Left ventricle myocardium inferior (tissue), 1 donor: ENCODE measurements around the gene GRIP2. TPM values are rescaled to one million over a fixed set of nuclear protein-coding genes. Genes with fewer than 3 reads are reported as not detected.

Experiments used
- DNase-seq: peaks from one replicate; pipeline ENCODE4 v3.0.0-alpha.2; 2020
- H3K27ac ChIP-seq: fragments of 200-600 bp; replicated peaks from 2 replicates; pipeline ENCODE4 v1.8.0; 2021
- H3K27me3 ChIP-seq: fragments of 200-600 bp; 2 replicates; pipeline ENCODE4 v1.8.0; 2021; ENCODE audit warnings: low read depth
- H3K36me3 ChIP-seq: fragments of 200-600 bp; 2 replicates; pipeline ENCODE4 v1.8.0; 2021
- H3K4me1 ChIP-seq: fragments of 200-600 bp; 2 replicates; pipeline ENCODE4 v1.8.0; 2021
- H3K4me3 ChIP-seq: fragments of 200-600 bp; 2 replicates; pipeline ENCODE4 v1.8.0; 2021; ENCODE audit warnings: mild to moderate bottlenecking, moderate library complexity
- H3K9me3 ChIP-seq: fragments of 200-600 bp; replicated peaks from 2 replicates; pipeline ENCODE4 v1.8.0; 2021
- CTCF ChIP-seq: fragments of 200-600 bp; IDR thresholded peaks from 2 replicates; pipeline ENCODE4 v1.8.0; 2021; ENCODE audit warnings: antibody characterized with exemption, mild to moderate bottlenecking, borderline replicate concordance
- intact Hi-C: fragments of 100-400 bp; cut with micrococcal nuclease; formaldehyde crosslinking; loops from one replicate; pipeline ENCODE4 v1.11.0; 2022
- total RNA-seq: library from RNA; stranded (reverse); fragmentation: NEBNext Ultra II Directional; extraction: Animal tissue kit (Norgen Biotek cat#: 25700); gene quantifications from one replicate; pipeline ENCODE4 v1.2.1, GENCODE V29; 2021
- donor health status: DM: no; HTN: yes; CAD: no; lungs with severe emphysema.

The GRIP2 gene
- total RNA-seq, 1 donor from 2014 or later: 59.1 TPM

DNA sequence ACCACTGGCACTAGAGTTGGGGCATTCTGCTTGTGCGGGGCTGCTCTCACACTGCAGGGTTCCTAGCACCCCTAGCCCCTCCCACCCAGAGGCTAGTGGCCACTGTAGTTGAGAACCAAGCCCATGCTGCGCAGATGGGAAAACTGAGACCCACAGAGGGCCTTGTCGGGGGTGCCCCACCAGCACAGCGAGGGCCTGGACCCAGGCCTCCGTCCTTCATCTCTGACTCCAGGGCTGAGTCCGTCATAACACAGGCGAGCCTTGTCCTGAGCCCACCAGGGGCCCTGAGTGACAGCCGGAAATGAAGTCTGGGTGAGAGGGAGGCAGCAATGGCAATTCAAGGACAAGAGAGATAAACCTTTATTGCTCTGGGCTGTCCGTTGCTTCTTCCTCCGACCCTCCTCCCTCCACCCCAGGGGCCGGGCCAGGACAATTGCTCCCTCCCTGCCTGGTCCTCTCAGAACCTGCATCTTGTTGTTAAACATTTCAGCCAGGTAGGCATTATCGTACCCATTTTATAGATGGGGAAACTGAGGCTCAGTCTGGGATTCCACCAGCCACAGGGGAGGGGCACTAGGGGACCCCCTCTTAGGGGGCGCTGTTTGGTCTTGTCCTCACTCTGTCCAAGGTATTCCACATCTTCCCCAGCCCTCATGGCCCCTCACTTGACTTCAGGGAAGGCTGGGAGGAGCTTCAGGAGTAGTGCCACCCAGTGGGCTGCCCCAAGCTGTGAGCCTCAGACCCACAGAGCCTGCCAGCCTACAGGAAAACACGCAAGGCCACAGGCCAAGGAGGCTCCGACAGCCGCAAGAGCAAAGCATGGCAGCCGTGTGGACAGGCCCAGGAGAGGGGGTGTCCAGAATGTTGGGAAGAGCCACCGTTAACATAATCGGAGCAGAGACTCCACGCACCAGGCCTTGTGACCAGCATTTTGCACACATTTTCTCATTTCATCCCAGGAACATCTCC, 4.4 kb upstream of the GRIP2 start:
- H3K27ac ChIP-seq: no peak overlapping the region
- H3K4me3 ChIP-seq: no peak overlapping the region
- no peak for TF ChIP-seq CTCF
- no peaks in the 10 kb centered on the region for H3K36me3 ChIP-seq
- peaks cover 37% of the 10 kb centered on the region for H3K4me1 ChIP-seq
- no peaks in the 10 kb centered on the region for H3K27me3 ChIP-seq
- intact Hi-C loops: no loop called here
- DNase-seq: no peak
- H3K9me3 ChIP-seq: no peaks in the 10 kb centered on the region

GRCh38 chr3:14543446-14543845, 3.3 kb upstream of the GRIP2 start:
- TF ChIP-seq CTCF: no peak
- Histone ChIP-seq H3K27me3 (no peaks in the 10 kb centered on the region), H3K4me1 (peaks cover 44% of the 10 kb centered on the region), H3K27ac (peak overlapping the region; percentile 14), H3K36me3 (no peaks in the 10 kb centered on the region), H3K4me3 (no peak overlapping the region), H3K9me3 (no peaks in the 10 kb centered on the region)
- intact Hi-C loops: no loop called here
- DNase-seq: no peak

GRCh38 chr3:14542656-14543055, 2.5 kb upstream of the GRIP2 start:
- no peak for TF ChIP-seq CTCF
- Histone ChIP-seq H3K9me3 (no peaks in the 10 kb centered on the region), H3K4me3 (no peak overlapping the region), H3K36me3 (no peaks in the 10 kb centered on the region), H3K27me3 (no peaks in the 10 kb centered on the region), H3K4me1 (peaks cover 44% of the 10 kb centered on the region), H3K27ac (no peak overlapping the region)
- intact Hi-C loops: no loop called here
- DNase-seq: no peak

DNA sequence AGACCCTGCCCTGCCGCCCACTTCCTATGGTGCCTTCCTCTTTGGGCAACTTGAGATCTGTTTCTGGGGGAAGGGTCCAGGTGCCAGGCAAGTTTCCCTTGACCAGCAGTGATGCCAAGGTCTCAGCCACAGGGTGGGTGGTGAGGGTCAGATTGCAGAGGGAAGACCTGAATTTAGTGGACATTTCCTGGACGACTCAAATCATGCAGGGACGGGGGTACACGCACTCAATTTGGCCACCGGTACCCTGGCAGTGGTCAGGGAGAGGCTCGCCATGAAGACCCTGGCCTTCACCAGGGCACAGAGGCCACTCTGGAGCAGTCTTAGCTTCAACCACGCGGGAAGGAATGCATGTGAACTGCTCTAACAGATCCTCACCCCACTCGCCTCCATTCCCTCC, 1.5 kb upstream of the GRIP2 start:
- Histone ChIP-seq H3K36me3 (no peaks in the 10 kb centered on the region), H3K27ac (no peak overlapping the region), H3K4me1 (peaks cover 54% of the 10 kb centered on the region), H3K4me3 (no peak overlapping the region), H3K27me3 (no peaks in the 10 kb centered on the region), H3K9me3 (no peaks in the 10 kb centered on the region)
- TF ChIP-seq CTCF: no peak
- intact Hi-C loops: no loop called here
- DNase-seq: no peak

GRCh38 chr3:14540821-14541385, 761 bp upstream of the GRIP2 start:
- intact Hi-C loops: no loop called here
- H3K36me3 ChIP-seq: no peaks in the 10 kb centered on the region
- peaks cover 62% of the 10 kb centered on the region for H3K4me1 ChIP-seq
- H3K4me3 ChIP-seq: no peak overlapping the region
- H3K9me3 ChIP-seq: no peaks in the 10 kb centered on the region
- no peak for DNase-seq
- no peak overlapping the region for H3K27ac ChIP-seq
- TF ChIP-seq CTCF: no peak
- no peaks in the 10 kb centered on the region for H3K27me3 ChIP-seq
